Keratinocyte (primary cell): ENCODE results near the gene CRADD.

ENCODE experiments used
- EZH2 ChIP-seq: IDR thresholded peaks from one replicate; pipeline ENCODE4 v1.6.1; 2012; ENCODE audit warnings: inconsistent platforms, mild to moderate bottlenecking, low read length, moderate library complexity
- TF ChIP-seq, protein P1 (sequence below), 3 experiments: IDR thresholded peaks in 1 of 3; conservative IDR thresholded peaks in 1 of 3; optimal IDR thresholded peaks in 1 of 3; 2 replicates in 2 of 3; 3 replicates in 1 of 3; pipeline versions ENCODE3 to v1.5.1; 2011; ENCODE audit warnings: low read length in 3 of 3, mild to moderate bottlenecking in 3 of 3, moderate library complexity in 2 of 3, control low read depth in 1 of 3, inconsistent platforms in 1 of 3; ENCODE audit not compliant: insufficient read depth in 2 of 3; ENCODE audit errors: extremely low read depth in 1 of 3

DNA sequence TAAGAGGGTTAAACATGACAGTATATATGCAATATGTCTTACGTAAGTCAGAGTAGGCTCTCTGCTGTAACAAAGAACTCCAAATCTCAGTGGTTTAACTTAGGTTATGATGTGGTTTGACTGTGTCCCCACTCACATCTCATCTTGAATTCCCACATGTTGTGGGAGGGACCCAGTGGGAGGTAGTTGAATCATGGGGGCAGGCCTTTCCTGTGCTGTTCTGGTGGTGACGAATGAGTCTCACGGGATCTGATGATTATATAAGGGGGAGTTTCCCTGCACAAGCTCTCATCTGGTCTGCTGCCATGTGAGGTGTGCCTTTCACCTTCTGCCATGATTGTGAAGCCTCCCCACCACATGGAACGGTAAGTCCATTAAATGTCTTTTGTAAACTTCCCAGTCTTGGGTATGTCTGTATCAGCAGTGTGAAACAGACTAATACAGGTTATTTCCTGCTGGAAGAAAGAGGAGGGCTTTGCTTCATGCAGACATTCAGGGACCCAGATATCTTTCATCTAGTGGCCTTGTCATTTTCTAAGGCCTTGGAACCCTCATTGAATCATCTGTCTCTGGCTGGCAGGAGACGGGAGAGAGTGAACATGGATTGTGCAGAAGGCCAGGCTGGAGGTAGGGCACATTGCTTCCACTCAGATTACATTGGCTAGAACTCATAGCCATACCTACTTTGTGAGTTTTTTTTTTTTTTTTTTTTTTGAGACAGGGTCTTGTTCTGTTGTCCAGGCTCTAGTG, 96.1 kb downstream of the CRADD start:
- TF ChIP-seq, protein P1, sequence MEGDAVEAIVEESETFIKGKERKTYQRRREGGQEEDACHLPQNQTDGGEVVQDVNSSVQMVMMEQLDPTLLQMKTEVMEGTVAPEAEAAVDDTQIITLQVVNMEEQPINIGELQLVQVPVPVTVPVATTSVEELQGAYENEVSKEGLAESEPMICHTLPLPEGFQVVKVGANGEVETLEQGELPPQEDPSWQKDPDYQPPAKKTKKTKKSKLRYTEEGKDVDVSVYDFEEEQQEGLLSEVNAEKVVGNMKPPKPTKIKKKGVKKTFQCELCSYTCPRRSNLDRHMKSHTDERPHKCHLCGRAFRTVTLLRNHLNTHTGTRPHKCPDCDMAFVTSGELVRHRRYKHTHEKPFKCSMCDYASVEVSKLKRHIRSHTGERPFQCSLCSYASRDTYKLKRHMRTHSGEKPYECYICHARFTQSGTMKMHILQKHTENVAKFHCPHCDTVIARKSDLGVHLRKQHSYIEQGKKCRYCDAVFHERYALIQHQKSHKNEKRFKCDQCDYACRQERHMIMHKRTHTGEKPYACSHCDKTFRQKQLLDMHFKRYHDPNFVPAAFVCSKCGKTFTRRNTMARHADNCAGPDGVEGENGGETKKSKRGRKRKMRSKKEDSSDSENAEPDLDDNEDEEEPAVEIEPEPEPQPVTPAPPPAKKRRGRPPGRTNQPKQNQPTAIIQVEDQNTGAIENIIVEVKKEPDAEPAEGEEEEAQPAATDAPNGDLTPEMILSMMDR (optimal IDR thresholded peaks at IDR 0.05 in 1 of 3, IDR thresholded peaks at IDR 0.05 in 1 of 3, conservative IDR thresholded peaks at IDR 0.05 in 1 of 3; ENCODE audit: extremely low read depth in 1 of 3, insufficient read depth in 2 of 3, low read length in 3 of 3): no peak
- TF ChIP-seq EZH2: no peak
